GM18868 (cell line): ENCODE measurements around the gene RASIP1.
"Not testable (repeated sequence)": the region's sequence is repeated elsewhere in the genome, so short reads cannot be mapped to it uniquely, and the experiment has no call there.

Experiments used
- ATAC-seq: cut with Tn5 transposase; IDR thresholded peaks from one replicate; pipeline ENCODE4 v1.9.1; 2021; ENCODE audit warnings: mild to moderate bottlenecking, moderate library complexity; ENCODE audit not compliant: unreplicated experiment

The RASIP1 gene

GRCh38 chr19:48713864-48714755 lies 26.3 kb downstream of the RASIP1 start:
- ATAC-seq: peak; percentile 84

- ATAC-seq: no peak
Observed at GRCh38 chr19:48713041-48713863, 27.2 kb downstream of the RASIP1 start.

DNA sequence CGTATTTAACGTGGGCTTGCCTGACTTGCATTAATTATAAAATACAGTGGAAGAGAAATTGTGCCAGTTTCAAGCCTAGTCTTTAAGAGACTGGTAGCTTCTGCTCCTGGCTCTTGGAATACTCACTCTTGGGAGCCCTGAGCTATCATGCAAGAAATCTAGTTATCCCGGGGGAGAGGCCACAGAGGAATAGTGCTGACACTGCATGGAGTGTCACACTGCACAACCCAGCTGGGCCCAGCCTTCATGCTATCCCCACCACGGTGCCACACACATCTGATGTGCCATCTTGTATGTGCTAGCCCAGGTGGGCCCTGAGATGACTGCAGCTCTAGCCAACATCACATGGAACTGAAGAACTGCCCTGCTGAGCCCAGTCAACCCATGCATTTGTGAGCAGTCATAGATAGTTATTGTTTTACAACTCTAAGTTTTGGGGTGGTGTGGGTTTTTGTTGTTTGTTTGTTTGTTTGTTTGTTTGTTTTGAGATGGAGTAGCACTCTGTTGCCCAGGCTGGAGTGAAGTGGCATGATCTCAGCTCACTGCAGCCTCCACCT lies 29.2 kb downstream of the RASIP1 start:
- no peak for ATAC-seq

- ATAC-seq: no peak
Observed at GRCh38 chr19:48708471-48708870, 31.9 kb downstream of the RASIP1 start.

GRCh38 chr19:48705431-48705830 lies 35.0 kb downstream of the RASIP1 start:
- ATAC-seq: no peak

DNA sequence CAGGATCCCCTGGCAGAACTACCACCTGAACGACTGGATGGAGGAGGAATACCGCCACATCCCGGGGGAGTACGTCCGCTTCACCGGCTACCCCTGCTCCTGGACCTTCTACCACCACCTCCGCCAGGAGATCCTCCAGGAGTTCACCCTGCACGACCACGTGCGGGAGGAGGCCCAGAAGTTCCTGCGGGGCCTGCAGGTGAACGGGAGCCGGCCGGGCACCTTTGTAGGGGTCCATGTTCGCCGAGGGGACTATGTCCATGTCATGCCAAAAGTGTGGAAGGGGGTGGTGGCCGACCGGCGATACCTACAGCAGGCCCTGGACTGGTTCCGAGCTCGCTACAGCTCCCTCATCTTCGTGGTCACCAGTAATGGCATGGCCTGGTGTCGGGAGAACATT lies 37.1 kb downstream of the RASIP1 start:
- no peak for ATAC-seq

DNA sequence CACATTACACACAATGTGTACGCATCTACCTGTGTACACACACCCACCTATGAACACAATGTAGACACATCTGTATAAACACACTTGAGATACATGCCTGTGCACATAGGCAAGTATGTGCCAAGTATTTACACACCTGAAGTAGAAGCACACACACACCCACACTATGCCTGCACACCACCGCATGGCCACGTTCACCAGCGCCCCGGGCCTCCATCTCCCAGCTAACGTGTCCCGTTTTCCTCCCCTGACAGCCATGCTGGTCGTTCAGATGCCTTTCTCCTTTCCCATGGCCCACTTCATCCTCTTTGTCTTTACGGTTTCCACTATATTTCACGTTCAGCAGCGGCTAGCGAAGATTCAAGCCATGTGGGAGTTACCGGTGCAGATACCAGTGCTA lies 37.7 kb downstream of the RASIP1 start:
- no peak for ATAC-seq

DNA sequence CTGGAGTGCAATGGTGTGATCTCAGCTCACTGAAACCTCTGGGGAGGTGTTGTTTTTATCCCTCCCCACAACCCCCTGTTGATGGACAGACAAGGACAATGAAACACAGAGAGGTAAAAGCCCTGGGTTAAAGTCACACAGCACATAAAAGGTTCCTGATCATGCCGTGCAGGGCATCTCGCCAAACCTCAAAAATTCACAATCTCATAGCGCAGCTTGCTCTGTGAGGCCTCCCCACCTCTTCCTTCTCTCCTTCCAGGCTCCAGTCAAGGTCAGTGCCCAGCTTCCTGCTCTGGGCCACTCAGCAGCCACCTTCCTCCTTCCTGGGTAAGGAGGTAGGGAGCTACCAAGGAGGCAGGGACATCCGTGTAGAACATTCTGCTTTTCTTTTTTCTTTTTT lies 42.4 kb downstream of the RASIP1 start:
- no peak for ATAC-seq

GRCh38 chr19:48696353-48697010 lies 43.9 kb downstream of the RASIP1 start:
- no peak for ATAC-seq

GRCh38 chr19:48695743-48696352 lies 44.6 kb downstream of the RASIP1 start, which contains the start of gene FUT2:
TSS of gene FUT2 (plus strand) at chr19:48695971. CDS start at chr19:48702957, 6,986 bp downstream.
- no peak for ATAC-seq

GRCh38 chr19:48693629-48694028 lies 46.8 kb downstream of the RASIP1 start:
- not testable (repeated sequence) for ATAC-seq

GRCh38 chr19:48689449-48689848 lies 51.0 kb downstream of the RASIP1 start:
- ATAC-seq: no peak

DNA sequence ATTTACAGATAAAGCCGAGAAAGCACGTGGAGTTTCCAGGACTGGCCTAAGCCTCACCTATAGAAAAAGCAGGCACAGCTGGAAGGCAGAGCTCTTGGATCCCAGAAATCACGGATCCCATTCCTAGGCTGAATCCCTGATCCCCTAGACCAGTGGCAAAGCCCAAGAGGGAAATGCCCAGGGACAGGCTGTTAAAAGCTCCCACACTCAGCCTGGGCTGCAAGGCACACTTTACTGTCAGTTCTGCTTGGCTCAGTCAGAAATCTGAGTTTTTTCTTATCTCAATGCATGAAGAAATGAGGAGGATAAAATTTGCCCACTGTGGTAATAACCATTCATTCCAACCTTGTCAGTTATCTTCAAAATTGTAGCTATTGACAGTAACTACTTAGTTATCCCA lies 52.6 kb downstream of the RASIP1 start:
- ATAC-seq: no peak

DNA sequence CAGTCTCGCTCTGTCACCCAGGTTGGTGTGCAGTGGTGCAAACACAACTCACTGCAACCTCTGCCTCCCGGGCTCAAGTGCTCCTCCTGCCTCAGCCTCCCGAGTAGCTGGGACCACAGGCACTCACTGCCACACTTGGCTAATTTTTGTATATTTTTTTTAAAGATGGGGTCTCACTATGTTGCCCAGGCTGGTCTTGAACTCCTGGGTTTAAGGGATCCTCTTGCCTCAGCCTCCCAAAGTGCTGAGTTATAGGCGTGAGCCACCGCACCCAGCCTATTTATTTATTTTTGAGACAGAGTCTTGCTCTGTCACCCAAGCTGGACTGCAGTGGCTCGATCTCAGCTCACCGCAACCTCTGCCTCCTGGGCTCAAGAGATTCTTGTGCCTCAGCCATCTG lies 53.8 kb downstream of the RASIP1 start:
- not testable (repeated sequence) for ATAC-seq

DNA sequence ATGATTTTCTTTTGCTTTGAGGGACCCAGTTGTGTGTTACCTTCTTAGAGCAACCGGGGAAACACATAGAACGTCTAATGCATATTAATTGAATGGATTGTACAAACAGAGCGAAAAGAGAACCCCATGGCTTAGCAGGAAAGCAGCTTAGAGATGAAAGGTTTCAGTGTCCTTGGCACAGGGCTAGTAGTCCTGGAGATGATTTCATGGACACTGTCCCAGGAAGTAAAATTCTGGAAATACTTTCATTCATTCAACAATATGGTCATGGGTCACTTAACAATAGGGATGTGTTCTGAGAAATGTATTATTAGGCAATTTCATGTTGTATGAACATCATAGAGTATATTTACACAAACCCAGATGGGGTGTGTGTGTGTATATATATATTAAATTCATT lies 54.3 kb downstream of the RASIP1 start:
- ATAC-seq: no peak

- ATAC-seq: no peak
Observed at GRCh38 chr19:48685583-48685982, 54.8 kb downstream of the RASIP1 start.

GRCh38 chr19:48683349-48683748 lies 57.1 kb downstream of the RASIP1 start:
- ATAC-seq: no peak

GRCh38 chr19:48681127-48681470 lies 59.3 kb downstream of the RASIP1 start:
- ATAC-seq: no peak

DNA sequence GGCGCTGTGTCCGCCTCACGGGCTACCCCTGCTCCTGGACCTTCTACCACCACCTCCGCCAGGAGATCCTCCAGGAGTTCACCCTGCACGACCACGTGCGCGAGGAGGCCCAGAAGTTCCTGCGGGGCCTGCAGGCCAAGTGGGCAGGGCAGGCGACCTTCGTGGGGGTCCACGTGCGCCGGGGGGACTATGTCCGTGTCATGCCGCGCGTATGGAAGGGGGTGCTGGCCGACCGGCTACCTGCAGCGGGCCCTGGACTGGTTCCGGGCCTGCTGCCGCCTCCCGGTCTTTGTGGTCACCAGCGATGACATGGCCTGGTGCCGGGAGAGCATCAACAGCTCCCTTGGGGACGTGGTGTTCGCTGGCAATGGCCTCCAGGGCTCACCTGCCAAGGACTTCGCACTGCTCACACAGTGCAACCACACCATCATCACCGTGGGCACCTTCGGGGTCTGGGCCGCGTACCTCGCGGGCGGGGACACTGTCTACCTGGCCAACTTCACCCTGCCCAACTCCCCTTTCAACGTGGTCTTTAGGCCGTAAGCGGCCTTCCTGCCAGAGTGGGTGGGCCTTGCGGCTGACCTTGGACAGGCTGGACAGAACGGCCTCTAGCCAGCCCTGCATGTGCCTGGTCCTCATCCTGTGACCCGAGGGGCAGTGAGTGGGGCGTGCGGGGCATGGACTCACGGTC lies 59.8 kb downstream of the RASIP1 start:
- no peak for ATAC-seq

DNA sequence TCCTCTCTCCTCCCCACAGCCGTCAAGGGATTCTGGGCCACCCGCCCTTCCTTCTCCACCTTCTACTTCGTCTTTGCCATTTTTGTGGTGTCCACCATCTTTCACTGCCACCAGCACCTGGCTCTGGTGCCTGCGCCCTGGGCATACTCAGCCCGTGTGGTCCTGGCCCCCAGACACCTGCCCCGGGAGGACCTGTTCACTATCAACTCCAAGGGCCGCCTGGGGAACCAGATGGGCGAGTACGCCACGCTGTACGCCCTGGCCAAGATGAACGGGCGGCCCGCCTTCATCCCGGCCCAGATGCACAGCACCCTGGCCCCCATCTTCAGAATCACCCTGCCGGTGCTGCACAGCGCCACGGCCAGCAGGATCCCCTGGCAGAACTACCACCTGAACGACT lies 60.4 kb downstream of the RASIP1 start:
- not testable (repeated sequence) for ATAC-seq
